OCI-M2 (cell line): ENCODE measurements around the gene GRK5.

Source experiments
- DNase-seq: peaks from one replicate; lab custom pipeline; 2025; ENCODE audit not compliant: unreplicated experiment; lab: John Stamatoyannopoulos, UW

GRK5 gene

DNA sequence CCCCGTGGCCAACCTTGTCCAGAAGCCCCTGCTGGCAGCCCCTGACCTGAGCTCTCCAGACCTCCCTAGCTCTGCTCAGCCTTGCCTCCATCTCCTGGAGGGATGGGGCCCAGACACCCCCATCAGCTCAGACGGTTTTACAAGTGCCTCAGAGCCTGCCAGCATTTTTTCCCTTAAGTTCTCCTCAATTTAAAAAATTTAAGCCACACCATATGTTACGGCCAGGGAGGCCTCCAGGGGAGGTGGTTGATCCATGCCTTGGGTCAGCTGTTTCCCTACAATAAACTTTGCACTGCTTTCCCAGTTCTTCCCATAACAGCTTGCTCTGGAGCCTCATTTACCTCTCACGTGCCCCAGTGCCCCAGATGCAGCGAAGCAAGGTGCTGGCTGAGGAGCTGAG, 191.6 kb downstream of the GRK5 start:
- no peak for DNase-seq

GRCh38 chr10:119399466-119399865, 192.1 kb downstream of the GRK5 start:
- no peak for DNase-seq

GRCh38 chr10:119401671-119402395, 194.5 kb downstream of the GRK5 start:
- no peak for DNase-seq

DNA sequence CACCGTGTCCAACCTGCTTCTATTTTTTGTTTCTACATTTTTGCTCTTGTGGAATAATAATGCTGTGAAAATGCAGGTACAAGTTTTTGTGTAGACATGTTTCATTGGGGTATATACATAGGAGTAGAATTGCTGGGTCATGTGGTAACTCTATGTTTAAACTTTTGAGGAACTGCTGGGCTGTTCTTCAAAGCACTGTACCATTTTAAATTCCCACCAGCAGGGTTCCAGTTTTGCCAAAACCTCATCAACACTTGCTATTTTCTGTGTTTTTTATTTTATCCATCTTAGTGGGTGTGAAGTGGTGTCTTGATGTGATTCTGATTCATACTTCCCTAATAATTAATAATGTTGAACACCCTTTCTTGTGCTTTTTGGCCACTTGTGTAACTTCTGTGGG, 196.6 kb downstream of the GRK5 start:
- DNase-seq: no peak

DNA sequence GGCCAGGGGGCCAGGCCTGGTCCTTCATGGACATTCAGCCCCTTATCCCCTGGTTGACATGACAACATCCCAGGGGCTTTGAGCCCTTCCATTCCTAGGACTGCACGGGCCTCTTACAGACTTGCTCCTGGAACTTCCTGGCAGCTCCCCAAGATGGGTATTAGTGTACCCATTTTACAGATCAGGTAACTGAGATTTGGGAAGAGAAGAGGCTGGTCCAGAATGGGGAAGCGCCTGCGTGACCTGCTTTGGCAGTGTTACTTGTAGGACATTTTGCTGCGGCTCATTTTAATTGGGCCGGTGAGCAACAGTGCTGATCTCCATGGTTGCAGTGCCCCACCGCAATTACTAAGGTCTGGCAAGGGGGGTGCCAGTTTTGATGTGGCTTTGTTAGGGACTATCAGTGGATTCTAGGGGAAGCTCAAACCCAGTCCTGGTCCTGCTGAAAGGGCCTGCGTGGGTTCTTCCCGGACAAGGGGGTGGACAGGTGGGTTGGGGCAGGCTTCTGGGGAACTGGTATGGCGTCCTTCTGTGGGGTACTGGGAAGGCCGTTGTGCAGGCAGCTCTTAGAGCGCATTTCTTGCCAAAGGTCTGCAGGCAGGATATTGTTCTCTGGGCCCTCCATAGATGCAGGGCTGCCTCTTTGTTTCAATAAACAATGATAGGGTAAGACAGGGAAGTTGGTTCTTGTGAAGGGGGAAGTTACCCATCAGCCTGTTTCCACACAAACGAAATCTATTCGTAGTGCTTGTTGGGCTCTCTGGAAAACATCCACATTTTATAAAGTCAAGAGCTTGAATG, 197.5 kb downstream of the GRK5 start:
- DNase-seq: no peak

DNA sequence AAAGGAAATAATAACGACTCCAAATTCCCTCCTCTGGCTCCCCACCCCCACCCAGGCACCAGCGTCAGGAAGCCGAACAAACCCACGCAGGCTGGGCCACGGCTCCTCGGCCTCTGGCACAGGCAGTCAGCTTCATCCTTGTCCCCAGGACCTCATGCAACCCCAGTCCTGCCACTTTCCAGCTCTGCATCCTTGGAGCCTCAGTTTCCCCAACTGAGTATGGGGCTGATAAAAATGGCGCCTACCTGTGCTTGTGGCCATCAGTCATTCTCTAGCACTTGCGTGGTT, 198.1 kb downstream of the GRK5 start:
- DNase-seq: no peak

GRCh38 chr10:119406137-119406536, 198.8 kb downstream of the GRK5 start:
- no peak for DNase-seq

DNA sequence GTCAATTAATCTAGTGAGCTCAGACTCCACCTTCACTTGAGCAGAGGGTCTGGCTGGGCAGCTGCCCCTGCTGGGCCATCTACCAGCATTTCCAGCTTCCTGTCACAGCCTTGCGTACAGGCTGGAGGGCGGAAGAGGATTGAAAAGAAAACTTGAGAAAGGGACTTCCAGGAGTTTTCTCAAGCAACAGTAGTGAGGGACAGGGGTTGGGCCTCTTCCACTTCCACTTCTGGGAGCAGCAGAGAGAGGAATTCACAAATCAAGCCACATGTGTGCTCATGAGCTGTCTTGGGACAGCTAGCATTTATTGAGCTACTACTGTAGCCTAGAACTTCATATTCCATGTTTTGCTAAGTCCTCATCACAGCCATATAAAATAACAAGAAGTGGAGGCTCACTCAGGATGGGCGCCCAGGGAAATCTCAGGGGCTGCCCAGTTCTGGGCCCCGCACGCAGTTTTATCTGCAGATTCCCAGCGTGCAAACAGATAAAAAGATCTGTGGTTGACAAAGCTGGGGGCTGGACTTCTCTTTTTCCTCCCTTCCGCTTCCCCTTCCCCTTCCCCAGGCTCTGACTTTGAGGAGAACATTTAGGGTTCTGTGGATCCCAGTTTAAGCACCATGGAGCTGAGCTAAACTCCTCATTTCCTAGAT, 199.4 kb downstream of the GRK5 start:
- no peak for DNase-seq

GRCh38 chr10:119407254-119407777, 199.9 kb downstream of the GRK5 start:
- DNase-seq: no peak

- DNase-seq: no peak
Measured at GRCh38 chr10:119408072-119408471, 200.7 kb downstream of the GRK5 start.

DNA sequence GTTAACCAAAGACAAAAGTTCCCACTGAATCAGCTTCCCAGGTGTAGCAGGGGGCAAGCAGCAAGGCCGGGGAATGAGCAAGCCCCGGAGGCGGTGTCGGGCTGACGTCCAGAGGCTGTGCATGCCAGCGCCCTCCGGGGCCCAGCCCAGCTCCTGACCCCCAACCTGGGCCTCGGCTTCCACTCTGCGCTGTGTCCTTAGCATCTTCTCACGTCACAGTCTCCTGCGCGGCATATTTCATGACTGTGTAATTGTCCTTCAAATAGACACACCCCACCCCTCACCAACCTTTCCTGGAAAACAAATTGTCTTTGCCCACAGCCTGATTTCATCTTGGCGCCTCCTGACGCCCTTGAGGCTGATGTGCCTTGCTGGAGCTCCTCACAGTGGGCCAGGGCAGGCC, 201.6 kb downstream of the GRK5 start:
- DNase-seq: no peak

- no peak for DNase-seq
Measured at GRCh38 chr10:119409385-119409784, 202.0 kb downstream of the GRK5 start.

GRCh38 chr10:119409906-119410305, 202.5 kb downstream of the GRK5 start:
- no peak for DNase-seq

DNA sequence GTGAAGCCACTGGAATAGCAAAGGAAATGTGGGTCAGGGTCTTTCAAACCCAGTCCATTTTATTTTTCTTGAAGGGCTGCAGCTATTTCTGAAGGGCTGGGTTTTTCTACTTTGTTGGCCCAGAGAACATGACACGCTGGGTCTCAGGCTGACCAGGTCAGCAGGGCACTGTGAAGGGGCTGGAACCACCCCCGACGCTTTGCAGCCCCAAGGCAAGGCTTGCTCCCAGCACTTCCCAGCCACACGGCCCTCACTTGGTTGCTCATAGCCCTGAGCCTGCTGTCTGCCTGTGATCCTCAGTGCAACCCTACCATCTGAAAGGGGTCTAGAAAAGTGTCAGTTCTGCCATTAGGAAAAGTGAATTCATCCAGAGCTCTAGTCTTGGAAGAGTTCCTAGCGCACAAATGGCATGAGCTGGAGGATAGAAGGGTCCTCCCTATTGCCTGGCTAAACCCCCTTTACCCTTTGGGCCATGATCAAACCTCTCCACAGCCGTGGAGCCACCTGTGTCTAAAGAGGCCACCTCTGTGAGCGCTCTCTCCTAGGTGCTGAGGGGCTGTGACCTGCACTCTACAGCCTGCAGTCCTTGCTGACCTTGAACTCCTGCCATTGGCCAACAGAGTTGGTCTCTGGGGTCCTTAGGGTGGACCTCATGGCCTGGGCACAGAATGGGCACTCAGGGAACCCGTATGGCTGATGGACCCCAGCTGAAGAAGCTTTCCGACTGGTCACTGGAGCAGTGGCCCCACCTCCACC, 203.2 kb downstream of the GRK5 start:
- no peak for DNase-seq

DNA sequence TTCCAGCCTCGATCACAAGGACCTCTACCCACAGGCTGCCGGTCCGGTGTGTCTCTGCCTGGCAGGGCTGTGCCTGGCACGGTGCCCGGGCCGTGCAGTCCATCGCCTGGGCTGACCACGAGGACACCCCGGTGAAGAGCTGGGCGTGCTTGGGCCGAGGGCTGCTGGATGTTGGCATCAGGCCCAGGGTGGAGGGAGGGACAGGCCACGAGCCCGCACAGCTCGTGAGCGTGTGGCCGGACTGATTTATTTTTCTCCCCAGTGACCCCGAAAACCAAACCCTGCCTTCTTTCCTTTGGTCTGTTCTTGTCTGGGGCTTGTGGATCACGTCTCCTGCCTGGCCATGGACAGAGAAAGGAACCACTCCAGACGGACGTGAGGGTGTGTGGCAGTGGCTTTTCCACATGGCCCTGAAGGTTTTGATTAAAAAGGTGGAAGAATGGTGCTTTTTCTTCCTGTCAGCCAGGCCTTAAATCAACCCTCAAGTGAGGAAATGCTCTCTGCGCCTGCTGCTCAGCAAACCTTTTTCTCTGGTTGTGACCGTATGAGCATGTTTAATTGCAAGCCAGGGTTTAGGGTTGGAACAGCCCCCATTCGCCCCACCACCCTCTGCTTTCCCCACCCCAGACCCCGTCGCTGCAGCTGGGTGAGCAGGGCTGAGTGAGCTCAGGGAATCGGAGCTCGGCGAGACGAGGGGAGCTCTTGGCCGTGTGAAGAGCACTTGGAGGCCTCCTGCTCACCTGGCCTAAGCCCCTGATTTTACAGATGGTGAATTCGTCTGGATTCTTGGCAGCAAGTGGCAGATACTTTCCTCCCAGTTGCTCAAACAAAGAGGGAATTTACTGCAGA, 205.1 kb downstream of the GRK5 start:
- DNase-seq: no peak

GRCh38 chr10:119413093-119413453, 205.7 kb downstream of the GRK5 start:
- DNase-seq: no peak

DNA sequence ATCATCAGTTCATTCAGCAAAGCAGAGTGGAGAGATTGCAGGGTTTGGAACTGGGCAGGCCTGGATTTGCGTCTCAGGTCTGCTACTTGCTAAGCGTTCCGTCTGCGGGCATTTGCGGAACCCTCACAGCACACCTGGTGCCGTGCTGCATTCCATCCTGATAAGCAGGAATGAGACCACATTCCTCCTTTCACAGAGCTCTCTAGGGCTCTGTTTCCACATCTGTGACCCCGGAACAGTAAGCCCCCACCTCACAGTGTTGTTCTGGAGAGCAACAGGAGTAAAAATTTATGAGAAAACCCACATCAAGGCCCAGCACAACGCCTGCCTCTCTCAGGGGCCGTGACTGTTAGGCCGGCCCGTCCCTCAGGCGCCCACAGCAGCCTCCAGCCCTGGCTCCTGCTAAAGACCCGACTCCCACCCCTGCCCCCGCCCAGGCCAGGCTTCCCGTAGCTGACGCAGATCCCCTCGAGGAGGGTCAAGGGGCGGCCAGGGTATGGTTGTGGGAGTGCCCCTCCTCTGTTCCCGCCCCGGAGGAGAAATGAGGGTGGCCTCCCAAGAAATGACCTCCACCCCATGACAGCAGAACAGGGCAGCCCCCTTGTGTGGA, 206.2 kb downstream of the GRK5 start:
- DNase-seq: no peak

DNA sequence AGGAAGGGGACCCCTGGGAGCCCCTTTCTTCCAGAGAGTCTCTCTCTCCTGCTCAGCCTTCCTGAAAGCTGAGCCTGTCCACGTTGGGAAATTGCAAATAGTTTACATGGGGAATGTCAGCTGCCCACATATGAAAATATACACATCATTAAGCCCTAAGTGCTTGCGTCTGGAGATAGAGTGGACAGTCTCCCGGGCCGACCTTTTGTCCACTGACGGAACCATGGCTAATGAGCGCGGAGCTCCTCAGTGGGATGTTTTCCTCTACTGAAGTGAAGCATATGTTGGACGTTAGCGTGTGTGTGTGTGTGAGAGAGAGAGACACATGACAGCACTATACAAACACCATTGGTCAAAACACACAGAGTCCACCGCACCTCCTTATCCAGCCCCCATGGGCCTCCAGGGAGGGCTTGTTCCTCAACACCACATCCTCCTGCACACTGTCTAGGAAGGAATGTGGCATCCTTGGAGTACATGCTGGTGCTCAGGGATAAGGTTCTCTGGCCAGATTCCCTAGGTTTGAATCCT, 206.8 kb downstream of the GRK5 start:
- DNase-seq: no peak

DNA sequence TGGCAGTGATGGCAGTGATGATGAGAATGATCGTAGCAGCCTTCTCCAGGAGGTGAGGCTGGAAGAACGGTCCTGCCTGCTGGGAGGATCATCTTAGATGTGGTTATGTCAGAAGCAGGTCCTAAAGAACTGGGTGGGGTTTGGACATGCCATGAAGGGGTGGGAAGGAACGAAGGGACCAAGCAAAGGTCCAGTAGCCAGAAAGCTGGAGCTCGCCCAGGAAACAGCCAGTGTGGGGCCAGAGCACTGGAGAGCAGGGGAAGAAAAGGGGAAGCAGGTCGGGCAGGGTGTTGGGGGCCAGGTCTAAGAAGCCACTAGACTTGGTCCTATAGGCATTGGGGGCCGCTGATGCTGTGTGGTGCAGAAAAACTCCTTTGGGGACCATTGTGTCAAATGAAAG, 207.8 kb downstream of the GRK5 start:
- DNase-seq: no peak
